HG02884 (cell line): ENCODE results near the gene B3GNT7.
"Not testable (repeated sequence)": the region's sequence is repeated elsewhere in the genome, so short reads cannot be mapped to it uniquely, and the experiment has no call there.

ENCODE experiments used
- ATAC-seq: cut with Tn5 transposase; IDR thresholded peaks from one replicate; pipeline ENCODE4 v1.9.1; 2021; ENCODE audit warnings: mild to moderate bottlenecking, moderate library complexity; ENCODE audit not compliant: unreplicated experiment

The B3GNT7 gene

DNA sequence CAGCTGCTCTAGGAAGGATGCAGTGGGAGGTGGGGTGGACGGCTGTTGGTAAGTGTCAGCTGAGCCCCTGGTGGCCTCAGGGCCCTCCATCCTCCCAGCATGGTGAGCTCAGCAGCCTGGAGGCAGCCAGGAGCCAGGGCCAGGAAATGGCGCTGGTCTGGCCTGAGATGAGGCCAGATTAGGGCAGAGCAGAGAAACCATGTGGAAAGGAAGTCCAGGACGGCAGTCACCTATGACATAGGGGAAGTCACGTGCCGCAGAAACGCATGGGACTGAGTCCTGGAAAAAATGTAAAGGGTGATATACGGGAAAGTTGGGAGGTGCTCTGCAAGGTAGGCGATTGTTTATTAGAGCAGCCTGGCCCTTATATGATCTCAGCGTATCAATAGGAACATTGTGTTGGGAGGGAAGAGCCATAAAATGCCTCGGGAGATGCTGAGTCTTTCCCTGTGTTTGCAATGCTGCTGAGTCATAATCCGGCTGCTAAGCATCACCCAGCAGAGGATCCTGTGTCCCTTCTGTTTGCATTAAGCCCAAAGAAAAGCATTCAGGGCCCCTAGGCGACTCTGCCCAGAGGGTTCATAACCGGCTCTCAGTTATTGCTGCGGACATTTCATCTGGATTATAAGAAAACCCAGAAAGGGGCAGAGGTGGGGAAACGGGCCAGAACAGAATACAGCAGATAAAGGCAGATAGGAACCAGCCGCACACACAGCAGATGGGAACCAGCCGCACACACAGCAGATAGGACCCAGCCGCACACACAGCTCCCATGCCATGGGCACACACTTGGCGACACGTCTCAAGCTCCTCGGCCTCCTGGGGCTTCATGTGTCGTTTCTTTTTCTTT lies 30.3 kb upstream of the B3GNT7 start:
- ATAC-seq, result no peak

DNA sequence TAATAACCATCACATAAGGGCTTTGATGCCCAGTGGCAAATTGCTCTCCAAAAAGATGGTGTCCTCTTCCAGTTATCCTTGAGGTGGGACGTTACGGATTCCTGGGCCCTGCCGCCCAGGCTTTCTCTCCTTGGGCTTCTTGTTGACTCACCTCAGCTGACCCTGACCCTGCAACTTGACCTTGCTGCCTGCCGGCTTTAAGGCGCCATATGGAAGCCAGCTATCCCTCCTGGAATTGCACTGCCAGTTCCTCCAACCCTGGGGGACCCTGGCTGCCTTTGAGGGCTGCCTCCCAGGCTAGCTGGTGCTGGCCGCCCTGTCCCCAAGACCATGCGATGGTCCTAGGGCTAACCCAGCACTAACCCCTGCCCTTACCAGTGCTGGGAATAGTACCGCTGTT lies 28.3 kb upstream of the B3GNT7 start:
- no peak for ATAC-seq

DNA sequence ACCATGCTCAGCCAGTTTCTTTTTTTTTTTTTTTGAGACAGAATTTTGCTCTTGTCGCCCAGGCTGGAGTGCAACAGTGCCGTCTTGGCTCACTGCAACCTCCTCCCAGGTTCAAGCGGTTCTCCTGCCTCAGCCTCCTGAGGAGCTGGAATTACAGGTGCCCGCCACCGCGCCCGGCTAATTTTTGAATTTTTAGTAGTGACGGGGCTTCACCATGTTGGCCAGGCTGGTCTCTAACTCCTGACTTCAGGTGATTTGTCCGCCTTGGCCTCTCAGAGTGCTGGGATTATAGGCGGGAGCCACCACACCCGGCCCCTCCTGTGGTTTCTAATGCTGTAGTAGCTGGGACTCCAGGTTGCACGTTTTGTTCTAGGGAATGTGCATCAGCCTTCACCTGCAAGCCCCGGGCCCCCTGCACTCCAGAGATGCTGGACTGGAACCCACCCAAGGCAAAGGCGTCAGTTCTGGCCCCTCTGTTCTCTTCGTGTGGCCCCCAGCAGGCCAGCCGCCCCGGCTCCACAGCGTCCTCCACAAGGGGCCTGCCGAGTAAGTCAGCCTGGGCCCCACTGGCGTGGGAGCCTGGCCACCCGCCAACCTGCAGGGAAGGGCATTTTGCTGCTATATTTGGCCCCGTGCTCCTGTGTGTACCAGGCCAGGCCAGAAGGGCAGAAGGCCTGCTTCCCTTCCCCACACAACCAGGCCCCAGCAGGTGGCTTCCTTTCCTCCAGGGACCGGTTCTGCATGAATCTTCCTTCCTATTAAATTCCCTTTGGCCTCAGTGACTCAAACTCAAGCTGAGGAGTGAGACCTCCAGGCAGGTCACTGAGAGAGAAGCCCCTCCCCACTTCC lies 25.7 kb upstream of the B3GNT7 start:
- no peak for ATAC-seq

DNA sequence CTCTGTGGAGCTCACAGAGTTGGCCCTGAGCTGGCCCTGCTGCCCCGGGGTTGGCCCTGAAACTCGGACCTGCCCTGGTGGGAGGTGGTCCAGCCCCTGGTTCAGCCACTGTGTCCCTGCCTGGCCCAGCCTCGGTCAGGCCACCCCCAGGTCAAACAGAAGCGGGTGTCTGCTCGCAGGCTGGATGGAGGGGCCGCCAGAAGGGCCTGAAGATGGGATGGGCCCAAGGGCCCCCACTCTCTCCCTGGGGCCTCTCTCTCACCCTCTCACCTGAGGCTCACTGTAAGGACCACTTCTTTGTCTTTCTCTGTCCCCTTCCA lies 25.1 kb upstream of the B3GNT7 start:
- no peak for ATAC-seq

DNA sequence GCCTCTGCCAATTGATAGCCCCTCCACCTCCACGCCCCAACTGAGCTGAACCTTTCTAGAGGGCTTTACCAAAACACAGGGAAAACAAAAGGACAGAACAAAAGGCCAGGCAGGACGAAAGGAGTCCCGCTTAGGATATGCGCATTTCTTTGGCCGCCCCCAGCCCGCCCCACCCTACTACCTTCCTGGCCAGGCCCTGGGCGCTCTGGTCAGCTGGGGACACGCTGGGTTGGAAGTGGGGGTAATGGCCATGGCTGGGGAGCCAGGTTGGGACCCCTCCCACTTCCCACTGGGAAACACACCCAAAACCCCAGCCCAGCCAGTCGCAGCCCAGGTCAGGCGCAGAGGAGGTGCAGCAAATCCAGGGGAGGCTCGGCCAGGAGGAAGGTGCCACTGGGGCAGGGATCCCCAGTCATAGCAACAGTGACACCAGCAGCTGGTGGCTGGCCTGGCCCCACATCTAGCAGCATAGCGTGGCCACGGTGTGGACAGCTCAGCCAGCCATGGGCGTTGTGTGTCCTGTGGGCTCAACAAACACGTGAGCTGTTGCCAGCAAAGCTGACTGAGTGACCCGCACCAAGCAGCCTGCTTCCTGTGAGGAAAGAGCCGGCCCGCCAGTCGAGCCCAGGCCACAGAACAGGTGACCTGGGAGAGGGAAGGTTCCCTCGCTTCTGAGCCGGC lies 24.6 kb upstream of the B3GNT7 start:
- no peak for ATAC-seq

DNA sequence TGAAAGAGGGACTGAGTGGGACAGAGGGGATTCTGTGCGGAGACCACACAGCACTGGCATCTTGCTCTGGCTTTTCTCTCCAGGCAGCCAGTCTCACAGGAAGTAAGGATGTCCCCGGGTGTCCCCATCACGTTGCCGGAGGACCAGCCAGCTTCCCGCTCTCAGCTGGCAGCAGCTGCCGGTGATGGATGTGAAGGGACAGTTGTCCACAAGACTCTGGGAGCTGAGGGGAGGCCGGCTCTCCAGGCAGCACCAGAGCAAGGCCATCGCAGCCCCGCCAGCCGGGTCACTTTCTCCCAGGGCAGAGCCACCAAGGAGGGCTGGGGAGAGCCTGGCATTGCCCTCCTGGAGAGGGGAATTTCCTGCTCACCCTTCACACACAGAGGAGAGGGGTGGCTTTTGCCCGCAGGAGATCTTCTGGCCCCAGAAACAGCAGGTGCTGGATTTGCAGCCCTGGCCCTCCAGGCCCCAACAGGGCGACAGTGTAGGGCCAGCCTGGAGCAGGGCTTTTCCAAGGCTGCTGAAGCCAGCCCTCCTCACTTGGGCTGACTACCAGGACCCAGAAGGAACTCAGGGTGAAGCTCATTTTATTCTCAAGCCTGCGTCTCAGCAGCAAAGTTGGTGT lies 24.0 kb upstream of the B3GNT7 start:
- no peak for ATAC-seq

DNA sequence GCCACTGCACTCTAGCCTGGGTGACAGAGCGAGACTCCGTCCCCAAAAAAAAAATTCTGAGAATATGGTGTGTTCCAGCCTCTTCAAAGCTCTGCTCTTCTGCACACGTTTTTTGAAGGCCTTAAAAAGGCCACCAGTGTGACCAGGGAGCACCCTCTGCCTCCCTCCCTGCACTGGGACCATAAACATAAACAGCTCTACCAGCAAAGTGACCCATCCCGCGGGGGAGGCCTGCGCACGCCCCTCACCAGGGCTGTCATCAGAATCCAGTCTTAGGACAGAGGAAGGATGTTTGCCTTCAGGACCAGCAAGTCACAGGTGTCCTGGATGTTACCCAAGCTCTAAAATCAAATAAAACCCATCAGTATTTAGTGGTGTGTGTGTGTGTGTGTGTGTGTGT lies 23.2 kb upstream of the B3GNT7 start:
- ATAC-seq, result no peak

DNA sequence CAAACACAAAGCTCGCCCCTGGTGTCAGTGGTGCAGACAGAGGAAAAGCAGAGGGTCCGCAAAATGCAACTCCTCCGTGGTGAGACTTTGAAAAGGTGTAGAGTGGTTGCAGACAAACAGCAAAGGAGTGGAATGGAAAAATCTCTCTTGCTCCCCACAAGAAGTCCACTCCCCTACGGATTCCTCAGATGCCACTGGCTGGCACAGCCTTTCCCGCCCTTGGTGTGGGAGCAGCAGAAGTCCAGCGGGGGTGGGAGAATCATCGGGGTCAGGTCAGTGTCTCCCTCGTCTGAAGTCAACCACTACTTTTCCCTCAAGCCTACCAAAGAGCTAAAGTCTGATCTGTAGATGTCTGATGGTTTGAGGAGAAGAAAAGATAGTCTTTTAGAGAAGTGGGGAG lies 22.3 kb upstream of the B3GNT7 start:
- no peak for ATAC-seq

DNA sequence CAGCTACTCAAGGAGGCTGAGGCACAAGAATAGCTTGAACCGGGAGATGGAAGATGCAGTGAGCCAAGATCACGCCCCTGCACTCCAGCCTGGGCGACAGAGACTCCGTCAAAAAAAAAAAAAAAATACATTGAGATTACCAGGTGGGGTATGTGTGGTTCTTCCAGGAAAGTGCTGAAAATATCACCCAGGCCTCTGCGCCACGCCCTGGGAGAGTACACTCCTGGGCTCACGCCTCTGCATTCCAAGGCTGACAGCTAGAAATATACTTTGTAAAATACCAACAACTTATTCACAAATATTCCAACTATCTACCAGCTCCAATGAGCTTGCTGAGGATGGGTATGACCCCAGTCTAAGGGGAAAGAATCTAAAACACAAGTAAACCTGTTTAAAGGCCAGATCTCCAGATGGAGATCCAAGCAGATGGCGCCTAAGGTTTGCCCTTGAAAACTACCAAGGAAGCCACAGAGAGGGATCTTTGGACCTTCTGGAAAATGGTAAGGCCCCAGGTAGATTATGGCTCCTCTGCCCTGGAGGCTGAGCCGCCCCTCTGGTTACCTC lies 21.6 kb upstream of the B3GNT7 start:
- ATAC-seq, result no peak

DNA sequence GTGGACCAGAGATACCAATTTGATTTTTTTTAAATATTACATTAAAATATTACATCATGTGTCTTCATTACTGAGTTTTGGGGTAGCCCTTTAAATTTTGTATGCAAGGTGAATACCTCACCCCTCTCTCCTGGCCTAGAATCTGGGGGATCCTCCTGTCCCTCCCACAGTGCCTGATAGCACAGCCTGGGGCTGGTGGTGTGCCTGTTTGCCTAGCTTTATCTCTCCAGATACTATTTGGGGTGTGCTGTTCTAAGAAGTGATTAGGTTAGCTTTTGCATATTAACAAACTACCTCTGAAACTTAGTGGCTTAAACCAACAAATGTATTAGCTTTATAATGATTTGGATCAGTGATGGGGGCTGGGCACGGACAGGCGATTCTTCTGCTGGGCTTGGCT lies 20.7 kb upstream of the B3GNT7 start:
- ATAC-seq, result no peak

DNA sequence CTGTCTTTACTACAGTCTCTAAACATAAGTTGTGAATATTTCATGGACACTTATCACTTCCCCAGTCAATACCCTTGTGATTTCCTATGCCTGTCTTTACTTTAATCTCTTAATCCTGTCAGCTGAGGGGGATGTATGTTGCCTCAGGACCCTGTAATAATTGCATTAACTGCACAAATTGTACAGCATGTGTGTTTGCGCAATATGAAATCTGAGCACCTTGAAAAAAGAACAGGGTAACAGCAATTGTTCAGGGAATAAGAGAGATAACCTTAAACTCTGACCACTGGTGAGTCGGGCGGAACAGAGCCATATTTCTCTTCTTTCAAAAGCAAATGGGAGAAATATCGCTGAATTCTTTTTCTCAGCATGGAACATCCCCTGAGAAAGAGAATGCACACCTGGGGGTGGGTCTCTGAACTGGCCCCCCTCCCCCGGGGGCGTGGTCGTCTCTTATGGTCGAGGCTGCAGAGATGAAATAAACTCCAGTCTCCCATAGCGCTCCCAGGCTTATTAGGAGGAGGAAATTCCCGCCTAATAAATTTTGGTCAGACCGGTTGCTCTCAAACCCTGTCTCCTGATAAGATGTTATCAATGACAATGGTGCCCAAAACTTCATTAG lies 19.4 kb upstream of the B3GNT7 start:
- not testable (repeated sequence) for ATAC-seq

DNA sequence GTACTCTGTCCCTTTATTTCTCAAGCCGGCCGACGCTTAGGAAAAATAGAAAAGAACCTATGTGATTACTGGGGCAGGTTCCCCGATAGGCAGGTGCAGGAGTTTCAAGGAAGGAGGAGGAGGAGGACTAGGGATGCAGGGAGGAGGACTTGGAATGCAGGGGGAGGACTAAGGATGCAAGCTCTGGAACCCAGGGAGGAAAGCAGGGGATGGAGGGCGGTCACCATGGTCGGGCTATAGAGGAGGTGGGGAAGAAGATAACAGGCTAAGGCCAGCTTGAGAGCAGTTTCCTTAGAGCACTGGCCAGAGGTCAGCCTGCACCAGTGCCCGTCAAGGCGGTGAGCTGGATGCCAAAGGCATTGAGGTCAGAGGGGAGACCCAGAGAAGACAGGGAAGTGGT lies 18.7 kb upstream of the B3GNT7 start:
- no peak for ATAC-seq

DNA sequence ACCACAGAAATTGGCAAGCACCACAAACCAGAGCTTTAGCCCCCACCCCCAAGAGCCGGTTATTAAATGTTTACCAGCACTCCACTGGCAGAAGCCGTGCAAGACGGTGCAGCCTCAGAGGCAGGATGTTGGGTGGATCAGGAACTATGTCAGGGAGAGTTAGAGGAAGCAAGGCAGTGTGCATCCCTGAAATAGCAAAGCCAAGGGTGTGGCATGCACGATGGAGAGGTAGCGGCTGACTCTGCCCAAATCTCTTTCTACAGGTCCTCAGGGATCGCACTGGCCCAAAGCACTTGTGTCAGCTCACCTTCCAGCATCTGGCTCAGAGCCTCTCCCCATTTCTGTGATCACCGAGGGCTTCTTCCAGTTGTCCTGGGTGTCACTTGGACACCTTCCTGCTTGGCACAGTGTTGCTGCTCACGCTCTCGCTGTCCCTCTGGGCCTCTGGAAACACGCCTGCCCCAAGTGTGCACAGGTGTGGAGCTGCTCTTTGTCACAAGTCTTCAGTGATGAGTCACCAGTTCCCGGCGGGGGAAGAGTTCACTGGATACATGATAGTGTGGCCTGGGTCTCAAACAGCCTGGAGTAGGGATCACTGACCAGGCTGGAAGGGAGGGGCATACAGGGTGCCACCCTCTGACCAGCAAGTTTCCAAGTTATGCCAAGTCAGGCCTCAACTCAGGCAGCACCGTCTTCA lies 17.3 kb upstream of the B3GNT7 start:
- ATAC-seq, result no peak

DNA sequence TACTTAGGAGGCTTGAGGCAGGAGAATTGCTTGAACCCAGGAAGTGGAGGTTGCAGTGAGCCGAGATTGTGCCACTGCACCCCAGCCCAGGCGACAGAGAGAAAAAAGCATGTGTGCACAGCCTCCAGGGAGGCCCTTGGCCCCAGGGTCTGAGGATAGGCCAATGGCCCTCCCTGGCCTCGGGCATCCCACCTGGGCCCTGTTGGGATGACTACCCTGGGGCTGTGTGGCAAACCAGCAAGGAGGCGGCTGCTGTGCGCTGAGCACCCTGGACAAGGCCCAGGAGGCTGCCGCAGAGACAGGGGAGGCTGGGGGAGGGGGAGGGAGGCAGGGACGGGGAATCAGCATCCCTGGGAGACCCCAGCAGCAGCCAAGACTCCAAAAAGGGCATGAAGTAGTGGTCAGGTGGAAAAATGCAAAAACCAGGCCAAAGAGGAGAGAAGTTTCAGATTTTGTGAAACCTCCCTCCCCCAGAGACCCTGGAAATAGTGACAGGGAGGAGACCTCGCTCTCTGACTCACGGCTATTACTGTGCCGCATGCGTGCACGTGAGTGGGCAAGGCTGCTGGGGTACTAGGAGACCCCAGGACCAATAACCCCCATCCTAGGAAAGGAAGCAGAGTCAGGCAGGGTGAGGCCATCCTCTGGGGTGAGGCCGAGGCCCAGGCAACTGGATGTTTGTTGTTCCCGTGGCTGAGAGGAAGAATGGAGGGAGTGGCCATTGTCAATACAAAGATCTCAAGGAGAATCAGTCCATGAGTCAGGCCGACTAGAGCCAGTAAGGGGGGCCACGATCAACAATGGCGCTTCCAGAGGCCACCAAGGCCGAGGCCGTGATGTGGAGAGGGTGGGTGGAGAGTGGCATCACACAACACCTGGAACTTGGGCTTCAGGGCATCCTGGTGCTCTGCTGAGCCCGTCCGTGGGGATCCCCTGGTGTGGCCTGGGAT lies 16.0 kb upstream of the B3GNT7 start:
- ATAC-seq, result no peak

DNA sequence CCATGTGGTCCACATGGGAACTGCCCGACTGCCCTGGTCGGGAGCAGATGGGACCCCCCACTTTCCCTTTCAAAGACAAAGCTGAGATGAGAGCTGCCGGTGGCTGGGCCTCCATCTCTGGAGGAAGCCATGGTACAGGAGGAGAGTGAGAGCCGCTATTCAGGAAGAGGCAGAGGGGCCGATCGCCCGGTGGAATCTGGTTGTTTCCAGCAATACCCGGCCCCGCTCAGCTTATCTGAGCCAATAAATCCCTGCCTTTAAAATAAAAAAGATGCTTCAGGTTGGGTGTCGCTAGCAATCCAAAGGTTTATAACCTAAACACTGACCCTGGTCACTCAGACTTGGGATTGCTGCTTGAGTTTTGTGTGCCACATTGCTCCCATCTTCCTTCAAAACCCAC lies 15.2 kb upstream of the B3GNT7 start:
- ATAC-seq, result no peak

DNA sequence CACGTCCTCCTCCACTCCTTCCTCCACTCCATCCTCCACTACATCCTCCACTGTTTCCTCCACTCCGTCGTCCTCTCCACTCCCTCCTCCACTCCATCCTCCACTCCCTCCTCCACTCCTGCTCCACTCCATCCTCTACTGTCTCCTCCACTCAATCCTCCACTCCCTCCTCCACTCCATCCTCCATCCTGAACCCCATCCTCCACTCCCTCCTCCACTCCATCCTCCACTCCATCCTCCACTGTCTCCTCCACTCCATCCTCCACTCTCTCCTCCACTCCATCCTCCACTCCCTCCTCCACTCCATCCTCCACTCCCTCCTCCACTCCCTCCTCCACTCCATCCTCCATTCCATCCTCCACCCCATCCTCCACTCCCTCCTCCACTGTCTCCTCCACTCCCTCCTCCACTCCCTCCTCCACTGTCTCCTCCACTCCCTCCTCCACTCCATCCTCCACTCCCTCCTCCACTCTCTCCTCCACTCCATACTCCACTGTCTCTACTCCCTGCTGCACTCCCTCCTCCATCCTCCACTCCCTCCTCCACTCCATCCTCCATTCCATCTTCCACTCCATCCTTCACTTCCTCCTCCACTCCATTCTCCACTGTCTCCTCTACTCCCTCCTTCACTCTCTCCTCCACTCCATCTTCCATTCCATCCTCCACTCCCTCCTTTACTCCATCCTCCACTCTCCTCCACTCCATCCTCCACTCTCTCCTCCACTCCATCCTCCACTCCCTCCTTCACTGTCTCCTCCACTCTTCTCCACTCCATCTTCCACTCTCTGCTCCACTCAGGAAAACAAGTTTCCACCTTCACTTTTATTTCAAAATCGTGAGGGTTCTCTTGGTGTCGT lies 14.3 kb upstream of the B3GNT7 start:
- ATAC-seq, result no peak

DNA sequence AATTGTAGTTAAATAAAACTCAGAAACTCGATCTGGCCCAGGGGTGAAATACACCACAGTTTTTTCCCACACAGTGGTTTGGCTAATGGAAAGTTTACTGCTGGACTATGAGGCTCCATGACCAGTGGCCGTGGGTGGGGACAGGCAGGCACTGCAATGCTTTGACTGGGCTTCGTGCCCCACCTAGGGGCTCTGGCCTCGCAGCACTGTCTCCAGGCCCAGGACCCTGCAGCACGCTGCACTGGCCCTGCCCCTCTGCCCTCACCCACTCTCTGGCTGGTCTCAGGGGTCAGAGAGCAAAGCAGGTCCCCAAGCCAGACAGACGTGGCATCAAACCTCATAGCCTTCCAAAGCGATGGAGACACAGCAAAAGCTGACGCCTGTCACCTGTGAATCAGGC lies 13.4 kb upstream of the B3GNT7 start:
- ATAC-seq, result no peak
